Measurements from ENCODE around the gene RPTOR.
A peak's percentile ranks its signal among the peaks of the same experiment; 100 is the strongest.

The RPTOR gene

GRCh38 chr17:80879723-80880647 lies 335.3 kb downstream of the RPTOR start:
- Histone ChIP-seq H3K4me3 (ENCODE audit: low read depth, low read length) (no peak overlapping the region), H3K27me3 (no peaks in the 10 kb centered on the region), H3K36me3 (peaks cover 13% of the 10 kb centered on the region), H3K4me1 (no peaks in the 10 kb centered on the region), H3K9me3 (no peaks in the 10 kb centered on the region)
- no peak for TF ChIP-seq CTCF (IDR thresholded peaks at IDR 0.05; ENCODE audit: low read depth, low read length)
- peak; percentile 9 for DNase-seq

GRCh38 chr17:80880648-80880985 lies 336.0 kb downstream of the RPTOR start:
- Histone ChIP-seq H3K9me3 (no peaks in the 10 kb centered on the region), H3K4me3 (ENCODE audit: low read depth, low read length) (no peak overlapping the region), H3K4me1 (no peaks in the 10 kb centered on the region), H3K27me3 (no peaks in the 10 kb centered on the region), H3K36me3 (peaks cover 17% of the 10 kb centered on the region)
- DNase-seq = no peak
- no peak for TF ChIP-seq CTCF (IDR thresholded peaks at IDR 0.05; ENCODE audit: low read depth, low read length)

GRCh38 chr17:80881306-80881705 lies 336.7 kb downstream of the RPTOR start:
- Histone ChIP-seq H3K9me3 (no peaks in the 10 kb centered on the region), H3K36me3 (peaks cover 22% of the 10 kb centered on the region), H3K4me3 (ENCODE audit: low read depth, low read length) (no peak overlapping the region), H3K4me1 (no peaks in the 10 kb centered on the region), H3K27me3 (no peaks in the 10 kb centered on the region)
- TF ChIP-seq CTCF (IDR thresholded peaks at IDR 0.05; ENCODE audit: low read depth, low read length) = no peak
- no peak for DNase-seq

GRCh38 chr17:80882323-80882722 lies 337.7 kb downstream of the RPTOR start:
- peak; percentile 9 for DNase-seq
- Histone ChIP-seq H3K27me3 (no peaks in the 10 kb centered on the region), H3K4me3 (ENCODE audit: low read depth, low read length) (no peak overlapping the region), H3K9me3 (no peaks in the 10 kb centered on the region), H3K4me1 (no peaks in the 10 kb centered on the region), H3K36me3 (peaks cover 22% of the 10 kb centered on the region)
- no peak for TF ChIP-seq CTCF (IDR thresholded peaks at IDR 0.05; ENCODE audit: low read depth, low read length)

- TF ChIP-seq CTCF (IDR thresholded peaks at IDR 0.05; ENCODE audit: low read depth, low read length) = no peak
- H3K27me3 ChIP-seq = no peaks in the 10 kb centered on the region
- peaks cover 22% of the 10 kb centered on the region for H3K36me3 ChIP-seq
- H3K4me1 ChIP-seq = no peaks in the 10 kb centered on the region
- peak; percentile 4 for DNase-seq
- H3K4me3 ChIP-seq (ENCODE audit: low read depth, low read length) = no peak overlapping the region
- H3K9me3 ChIP-seq = no peaks in the 10 kb centered on the region
These were observed 338.5 kb downstream of the RPTOR start for GRCh38 chr17:80882926-80883685.

Measured in BE2C (cell line).